LNCaP clone FGC (cell line): ENCODE data around the gene CHPF.

ENCODE experiments used
- DNase-seq: peaks from one replicate; pipeline ENCODE4 v3.0.0-alpha.2; 2011; ENCODE audit warnings: low read depth
- H3K4me3 ChIP-seq: 2 replicates; pipeline ENCODE4 v1.5.1; 2011; ENCODE audit warnings: mild to moderate bottlenecking, low read depth, low read length, control low read depth
- CTCF ChIP-seq: IDR thresholded peaks from 2 replicates; pipeline ENCODE4 v1.5.1; 2012; ENCODE audit warnings: mild to moderate bottlenecking; ENCODE audit not compliant: control insufficient read depth, insufficient read depth; ENCODE audit errors: extremely low read depth

The CHPF gene

GRCh38 chr2:219517954-219518778, 25.4 kb downstream of the CHPF start:
- H3K4me3 ChIP-seq, result no peak overlapping the region
- no peak for TF ChIP-seq CTCF
- no peak for DNase-seq

GRCh38 chr2:219516888-219517287, 26.7 kb downstream of the CHPF start:
- no peak for DNase-seq
- TF ChIP-seq CTCF, result no peak
- no peak overlapping the region for H3K4me3 ChIP-seq

- H3K4me3 ChIP-seq, result no peak overlapping the region
- DNase-seq, result no peak
- no peak for TF ChIP-seq CTCF
Observed at GRCh38 chr2:219515874-219516629, 27.6 kb downstream of the CHPF start.

- H3K4me3 ChIP-seq, result no peak overlapping the region
- DNase-seq, result no peak
- TF ChIP-seq CTCF, result no peak
Observed at GRCh38 chr2:219514836-219515235, 28.8 kb downstream of the CHPF start.

- H3K4me3 ChIP-seq, result no peak within 1 kb of the TSS
- DNase-seq, result no peak
- TF ChIP-seq CTCF, result no peak
Observed at GRCh38 chr2:219514196-219514761, 29.3 kb downstream of the CHPF start, which contains the start of gene ASIC4. TSS of gene ASIC4 (plus strand) at chr2:219514482. CDS start at chr2:219514725, 243 bp downstream.

GRCh38 chr2:219513787-219514186, 29.8 kb downstream of the CHPF start:
- no peak overlapping the region for H3K4me3 ChIP-seq
- no peak for DNase-seq
- no peak for TF ChIP-seq CTCF
